Peyer's patch (tissue), 4 donors: ENCODE data around the gene CACNA1G. TPM values are rescaled to one million over a fixed set of nuclear protein-coding genes. Genes with fewer than 3 reads are reported as not detected.

Experiments used
- DNase-seq, 3 donors: peaks; one replicate each; pipeline ENCODE4 v3.0.0-alpha.2; 2017 to 2019
- H3K27ac ChIP-seq, 4 donors: fragments of 200-600 bp; sonication (generic); one replicate each; pipeline ENCODE4 v1.5.1; 2016 to 2019
- H3K27me3 ChIP-seq, 2 donors: fragments of 200-600 bp; sonication (generic); one replicate each; pipeline ENCODE4 v1.5.1; 2019
- H3K36me3 ChIP-seq, 3 donors: fragments of 200-600 bp; sonication (generic); one replicate each; pipeline ENCODE4 v1.5.1; 2016 to 2019
- H3K4me1 ChIP-seq, 4 donors: fragments of 200-600 bp; sonication (generic); one replicate each; pipeline ENCODE4 v1.5.1; 2016 to 2019
- H3K4me3 ChIP-seq, 4 donors: fragments of 200-600 bp; sonication (generic); 1 replicate in 3 of 4; 2 replicates in 1 of 4; pipeline ENCODE4 v1.5.1; 2016 to 2019; ENCODE audit warnings: mild to moderate bottlenecking in 1 of 4
- H3K9me3 ChIP-seq, 4 donors: fragments of 200-600 bp; sonication (generic); one replicate each; pipeline ENCODE4 v1.5.1; 2016 to 2019; ENCODE audit warnings: mild to moderate bottlenecking in 1 of 4
- CTCF ChIP-seq, 6 experiments: fragments of 450-650 bp in 4 of 6; fragments of 200-600 bp in 2 of 6; sonication (generic) in 1 of 6; IDR thresholded peaks; one replicate each; pipeline ENCODE4 v1.5.1; 2017 to 2019; ENCODE audit warnings: antibody characterized with exemption in 6 of 6, mild to moderate bottlenecking in 3 of 6, moderate library complexity in 1 of 6
- POLR2A ChIP-seq, 2 donors: fragments of 450-650 bp; IDR thresholded peaks; one replicate each; pipeline ENCODE4 v1.5.1; 2017; ENCODE audit warnings: antibody characterized with exemption in 2 of 2, mild to moderate bottlenecking in 2 of 2, moderate library complexity in 2 of 2
- total RNA-seq, 4 donors: library from RNA; depleted of rRNA; stranded (reverse); fragments of >200 nt; gene quantifications; one replicate each; pipeline ENCODE4 v1.1.0, GENCODE V29; 2016

The CACNA1G gene
- total RNA-seq, 4 donors from 2014 or later: not detected

GRCh38 chr17:50576864-50577263 is 16.3 kb downstream of the CACNA1G start:
- no peak for DNase-seq
- Histone ChIP-seq H3K4me1 (no peaks in the 10 kb centered on the region), H3K9me3 (no peaks in the 10 kb centered on the region), H3K27me3 (no peaks in the 10 kb centered on the region), H3K4me3 (no peak overlapping the region), H3K36me3 (no peaks in the 10 kb centered on the region), H3K27ac (no peak overlapping the region)
- TF ChIP-seq CTCF (IDR thresholded peaks at IDR 0.05) (no peak), POLR2A (IDR thresholded peaks at IDR 0.05) (no peak)

GRCh38 chr17:50577451-50577954 is 17.0 kb downstream of the CACNA1G start:
- H3K36me3 ChIP-seq: no peaks in the 10 kb centered on the region
- no peaks in the 10 kb centered on the region for H3K4me1 ChIP-seq
- H3K4me3 ChIP-seq: no peak overlapping the region
- no peaks in the 10 kb centered on the region for H3K27me3 ChIP-seq
- no peak overlapping the region for H3K27ac ChIP-seq
- no peak for DNase-seq
- no peaks in the 10 kb centered on the region for H3K9me3 ChIP-seq
- TF ChIP-seq CTCF (IDR thresholded peaks at IDR 0.05) (no peak), POLR2A (IDR thresholded peaks at IDR 0.05) (no peak)

- Histone ChIP-seq H3K4me3 (no peak overlapping the region), H3K27ac (no peak overlapping the region), H3K9me3 (no peaks in the 10 kb centered on the region), H3K4me1 (no peaks in the 10 kb centered on the region), H3K27me3 (no peaks in the 10 kb centered on the region), H3K36me3 (no peaks in the 10 kb centered on the region)
- no peak for TF ChIP-seq POLR2A (IDR thresholded peaks at IDR 0.05)
- TF ChIP-seq CTCF (IDR thresholded peaks at IDR 0.05): no peak
- DNase-seq: no peak
Observed at GRCh38 chr17:50578173-50578572, 17.7 kb downstream of the CACNA1G start.

- H3K9me3 ChIP-seq: no peaks in the 10 kb centered on the region
- H3K4me1 ChIP-seq: no peaks in the 10 kb centered on the region
- H3K27ac ChIP-seq: no peak overlapping the region
- H3K27me3 ChIP-seq: no peaks in the 10 kb centered on the region
- H3K4me3 ChIP-seq: no peak overlapping the region
- TF ChIP-seq POLR2A (IDR thresholded peaks at IDR 0.05): no peak
- TF ChIP-seq CTCF (IDR thresholded peaks at IDR 0.05): no peak
- DNase-seq: no peak
- H3K36me3 ChIP-seq: no peaks in the 10 kb centered on the region
Observed at GRCh38 chr17:50579399-50579798, 18.9 kb downstream of the CACNA1G start.

- no peak overlapping the region for H3K4me3 ChIP-seq
- H3K36me3 ChIP-seq: no peaks in the 10 kb centered on the region
- no peak overlapping the region for H3K27ac ChIP-seq
- no peak for TF ChIP-seq CTCF (IDR thresholded peaks at IDR 0.05)
- H3K4me1 ChIP-seq: no peaks in the 10 kb centered on the region
- no peaks in the 10 kb centered on the region for H3K27me3 ChIP-seq
- no peak for DNase-seq
- no peaks in the 10 kb centered on the region for H3K9me3 ChIP-seq
Observed at GRCh38 chr17:50580646-50581045, 20.1 kb downstream of the CACNA1G start.

GRCh38 chr17:50581316-50581715 is 20.8 kb downstream of the CACNA1G start:
- H3K27ac ChIP-seq: no peak overlapping the region
- DNase-seq: no peak
- H3K36me3 ChIP-seq: no peaks in the 10 kb centered on the region
- H3K9me3 ChIP-seq: no peaks in the 10 kb centered on the region
- H3K27me3 ChIP-seq: no peaks in the 10 kb centered on the region
- TF ChIP-seq CTCF (IDR thresholded peaks at IDR 0.05) (no peak), POLR2A (IDR thresholded peaks at IDR 0.05) (no peak)
- no peak overlapping the region for H3K4me3 ChIP-seq
- no peaks in the 10 kb centered on the region for H3K4me1 ChIP-seq
